Chondrocyte (in vitro differentiated cells): ENCODE results near the gene USP35. TPM values are rescaled to one million over a fixed set of nuclear protein-coding genes. Genes with fewer than 3 reads are reported as not detected.
A peak's percentile ranks its signal among the peaks of the same experiment; 100 is the strongest.

Source experiments
- DNase-seq: peaks from one replicate; pipeline ENCODE4 v3.0.0; 2021; ENCODE audit warnings: mixed read lengths, low spot score
- H3K27ac Mint-ChIP-seq: one replicate; pipeline ENCODE4 v1.8.0; 2021; ENCODE audit warnings: mild to moderate bottlenecking, moderate library complexity, mixed read lengths; ENCODE audit not compliant: unreplicated experiment
- H3K27me3 Mint-ChIP-seq: 2 replicates; pipeline ENCODE4 v1.8.0; 2021; ENCODE audit warnings: low read depth, mixed read lengths
- H3K36me3 Mint-ChIP-seq: 2 replicates; pipeline ENCODE4 v1.8.0; 2021; ENCODE audit warnings: low read depth, mixed read lengths
- H3K4me1 Mint-ChIP-seq: 2 replicates; pipeline ENCODE4 v1.8.0; 2021; ENCODE audit warnings: low read depth, mild to moderate bottlenecking, mixed read lengths
- H3K4me3 Mint-ChIP-seq: one replicate; pipeline ENCODE4 v1.8.0; 2021; ENCODE audit warnings: mild to moderate bottlenecking, moderate library complexity, mixed read lengths; ENCODE audit not compliant: unreplicated experiment
- H3K9me3 Mint-ChIP-seq: 2 replicates; pipeline ENCODE4 v1.8.0; 2021; ENCODE audit warnings: low read depth, mixed read lengths
- CTCF ChIP-seq: fragments of 200-600 bp; sonication (generic); IDR thresholded peaks from 2 replicates; pipeline ENCODE4 v1.5.0; 2021; ENCODE audit warnings: antibody characterized with exemption, mild to moderate bottlenecking, moderate library complexity
- total RNA-seq: library from RNA; stranded (reverse); gene quantifications from 3 replicates; pipeline ENCODE4 v1.2.1, GENCODE V29; 2021

USP35 gene
- total RNA-seq, 1 donor from 2014 or later: 14.0 TPM

GRCh38 chr11:78145511-78146025 is 43.2 kb upstream of the USP35 start:
- H3K36me3 Mint-ChIP-seq: peaks cover 3% of the 10 kb centered on the region
- no peak overlapping the region for H3K4me3 Mint-ChIP-seq

GRCh38 chr11:78147807-78148206 is 40.9 kb upstream of the USP35 start:
- no peaks in the 10 kb centered on the region for H3K27me3 Mint-ChIP-seq

More at GRCh38 chr11:78145511-78146025, 43.2 kb upstream of the USP35 start:
- Mint-ChIP-seq H3K9me3 (no peaks in the 10 kb centered on the region), H3K27ac (no peak overlapping the region), H3K4me1 (peaks cover 17% of the 10 kb centered on the region), H3K27me3 (no peaks in the 10 kb centered on the region)
- no peak for TF ChIP-seq CTCF
- DNase-seq: no peak

GRCh38 chr11:78149646-78150045 is 39.1 kb upstream of the USP35 start:
- peak; percentile 79 for TF ChIP-seq CTCF
- Mint-ChIP-seq H3K4me3 (no peak overlapping the region), H3K27ac (peak overlapping the region; percentile 68), H3K4me1 (peaks cover 11% of the 10 kb centered on the region), H3K36me3 (no peaks in the 10 kb centered on the region), H3K9me3 (no peaks in the 10 kb centered on the region), H3K27me3 (no peaks in the 10 kb centered on the region)
- DNase-seq: no peak

More at GRCh38 chr11:78147807-78148206, 40.9 kb upstream of the USP35 start:
- Mint-ChIP-seq H3K4me3 (no peak overlapping the region), H3K4me1 (peaks cover 11% of the 10 kb centered on the region), H3K36me3 (no peaks in the 10 kb centered on the region), H3K9me3 (no peaks in the 10 kb centered on the region), H3K27ac (no peak overlapping the region)
- TF ChIP-seq CTCF: no peak
- DNase-seq: no peak

GRCh38 chr11:78150346-78150745 is 38.4 kb upstream of the USP35 start:
- Mint-ChIP-seq H3K9me3 (no peaks in the 10 kb centered on the region), H3K4me3 (no peak overlapping the region), H3K27ac (no peak overlapping the region)

GRCh38 chr11:78150754-78151153 is 38.0 kb upstream of the USP35 start:
- no peaks in the 10 kb centered on the region for H3K27me3 Mint-ChIP-seq
- no peak overlapping the region for H3K27ac Mint-ChIP-seq
- no peaks in the 10 kb centered on the region for H3K9me3 Mint-ChIP-seq
- H3K4me1 Mint-ChIP-seq: peaks cover 11% of the 10 kb centered on the region
- H3K4me3 Mint-ChIP-seq: no peak overlapping the region
- no peaks in the 10 kb centered on the region for H3K36me3 Mint-ChIP-seq
- TF ChIP-seq CTCF: no peak
- DNase-seq: no peak

More at GRCh38 chr11:78150346-78150745, 38.4 kb upstream of the USP35 start:
- Mint-ChIP-seq H3K27me3 (no peaks in the 10 kb centered on the region), H3K36me3 (no peaks in the 10 kb centered on the region), H3K4me1 (peaks cover 11% of the 10 kb centered on the region)
- no peak for TF ChIP-seq CTCF
- no peak for DNase-seq
